SK-N-SH (cell line): ENCODE results near the gene UBTD1. TPM values are rescaled to one million over a fixed set of nuclear protein-coding genes. Genes with fewer than 3 reads are reported as not detected.

Experiments
- CTCF ChIA-PET: fragments of 300-600, 350-600 bp; formaldehyde crosslinking; extraction: SDS; loops from one replicate; lab custom pipeline; 2021; lab: Yijun Ruan, JAX
- POLR2A ChIA-PET: fragments of 350-600 bp; sonication (Branson Sonifier 250); formaldehyde crosslinking; extraction: SDS; loops from one replicate; lab custom pipeline; 2020; ENCODE audit warnings: antibody characterized with exemption, inconsistent platforms; lab: Yijun Ruan, JAX
- DNase-seq: peaks from one replicate; pipeline ENCODE4 v3.0.0; 2012
- H2AFZ ChIP-seq: fragments of 200-600 bp; sonication (generic); 2 replicates; pipeline ENCODE4 v1.8.1; 2016; ENCODE audit warnings: antibody characterized with exemption, mild to moderate bottlenecking, low read depth
- H3F3A ChIP-seq: fragments of 200-600 bp; sonication (generic); replicated peaks from 2 replicates; pipeline ENCODE3; 2016; ENCODE audit warnings: antibody characterized with exemption, mild to moderate bottlenecking; ENCODE audit not compliant: insufficient read depth
- H3K27ac ChIP-seq, 2 experiments: fragments of 200-500 bp in 1 of 2; fragments of 200-600 bp in 1 of 2; sonication (Bioruptor generic) in 1 of 2; sonication (generic), shearing (Covaris generic) in 1 of 2; 2 replicates each; pipeline versions ENCODE4 v1.5.1 to v1.6.1; 2014 to 2016; ENCODE audit warnings: low read depth in 2 of 2, inconsistent platforms in 1 of 2, low read length in 1 of 2, mild to moderate bottlenecking in 1 of 2, mixed read lengths in 1 of 2
- H3K27me3 ChIP-seq: fragments of 200-600 bp; sonication (generic), shearing (Covaris generic); 2 replicates; pipeline ENCODE4 v1.6.1; 2016; ENCODE audit warnings: mixed run types; ENCODE audit not compliant: insufficient read depth
- H3K36me3 ChIP-seq, 2 experiments: fragments of 200-500 bp in 1 of 2; fragments of 200-600 bp in 1 of 2; sonication (Bioruptor generic) in 1 of 2; sonication (generic) in 1 of 2; replicated peaks in 1 of 2; 2 replicates each; pipeline versions ENCODE3 to v1.5.1; 2014 to 2016; ENCODE audit warnings: low read length in 1 of 2, mild to moderate bottlenecking in 1 of 2; ENCODE audit not compliant: insufficient read depth in 2 of 2, control insufficient read depth in 1 of 2
- H3K4me1 ChIP-seq, 2 experiments: fragments of 200-500 bp in 1 of 2; fragments of 200-600 bp in 1 of 2; sonication (Bioruptor generic) in 1 of 2; sonication (generic), shearing (Covaris generic) in 1 of 2; 2 replicates each; pipeline versions ENCODE4 v1.5.1 to v1.6.1; 2014 to 2016; ENCODE audit warnings: low read depth in 1 of 2, low read length in 1 of 2, mixed run types in 1 of 2; ENCODE audit not compliant: insufficient read depth in 2 of 2, control insufficient read depth in 1 of 2
- H3K4me2 ChIP-seq: fragments of 200-600 bp; sonication (generic), shearing (Covaris generic); 2 replicates; pipeline ENCODE4 v1.6.1; 2017; ENCODE audit warnings: mixed run types
- H3K4me3 ChIP-seq, 2 experiments: fragments of 200-500 bp in 1 of 2; fragments of 200-600 bp in 1 of 2; sonication (Bioruptor generic) in 1 of 2; sonication (generic), shearing (Covaris generic) in 1 of 2; 2 replicates each; pipeline versions ENCODE4 v1.5.1 to v1.8.1; 2014 to 2016; ENCODE audit warnings: low read depth in 2 of 2, inconsistent platforms in 1 of 2, low read length in 1 of 2, mild to moderate bottlenecking in 1 of 2, mixed read lengths in 1 of 2, moderate library complexity in 1 of 2
- H3K79me2 ChIP-seq: fragments of 200-600 bp; sonication (generic); 2 replicates; pipeline ENCODE4 v1.8.1; 2017; ENCODE audit warnings: mild to moderate bottlenecking; ENCODE audit not compliant: insufficient read depth
- H3K9ac ChIP-seq: fragments of 200-600 bp; sonication (generic); 2 replicates; pipeline ENCODE4 v1.6.1; 2017; ENCODE audit warnings: mixed run types
- H3K9me2 ChIP-seq: fragments of 200-600 bp; sonication (generic); 2 replicates; pipeline ENCODE4 v1.6.1; 2017; ENCODE audit warnings: mixed run types
- H3K9me3 ChIP-seq: fragments of 200-600 bp; sonication (generic); 2 replicates; pipeline ENCODE4 v1.6.1; 2017; ENCODE audit warnings: mixed run types, mild to moderate bottlenecking, moderate library complexity
- H4K20me1 ChIP-seq: fragments of 200-600 bp; sonication (generic); 2 replicates; pipeline ENCODE4 v1.6.1; 2017; ENCODE audit warnings: mild to moderate bottlenecking, mixed run types; ENCODE audit not compliant: insufficient read depth
- CTCF ChIP-seq: fragments of 200-600 bp; sonication (generic); IDR thresholded peaks from 2 replicates; pipeline ENCODE4 v1.6.1; 2017; ENCODE audit warnings: antibody characterized with exemption, mild to moderate bottlenecking, moderate library complexity
- PBX3 ChIP-seq: IDR thresholded peaks from 2 replicates; pipeline ENCODE4; 2012
- RXRA ChIP-seq: IDR thresholded peaks from 2 replicates; pipeline ENCODE4 v1.4.0; 2012; ENCODE audit warnings: low read depth, mild to moderate bottlenecking, borderline replicate concordance
- TCF12 ChIP-seq: IDR thresholded peaks from 2 replicates; pipeline ENCODE4 v1.4.0; 2012
- YY1 ChIP-seq: IDR thresholded peaks from 2 replicates; pipeline ENCODE4 v1.4.0; 2012; ENCODE audit warnings: low read depth, mild to moderate bottlenecking
- WGBS: methylation state at CpG from one replicate; pipeline ENCODE4 v1.1.6; 2017; ENCODE audit warnings: low lambda C conversion rate; 5-methylcytosine and 5-hydroxymethylcytosine counted together
- polyA plus RNA-seq, 3 experiments: library from polyadenylated mRNA; depleted of rRNA; stranded (reverse); fragments of >200 nt; gene quantifications; 2 replicates each; pipeline ENCODE4 v1.2.3, GENCODE V29; 2012

The UBTD1 gene
- polyA plus RNA-seq, 1 of the 3 experiments (the other 2 are of a cell fraction): 38.8 TPM

GRCh38 chr10:97618733-97619132 lies 120.0 kb downstream of the UBTD1 start:
- no peak for DNase-seq
- ChIA-PET POLR2A (no interaction called here), CTCF (interaction anchor here (0.7 to 1.2 kb wide), 2 partner anchors 9 to 28 kb away, joined by 3 to 5 read pairs; no protein-coding TSS in a partner anchor)
- Histone ChIP-seq H3K4me3 (no peak overlapping the region), H4K20me1 (no peaks in the 10 kb centered on the region), H3K27ac (no peak overlapping the region), H2AFZ (no peak overlapping the region), H3K4me2 (no peak overlapping the region), H3K9ac (no peak overlapping the region), H3K36me3 (no peaks in the 10 kb centered on the region), H3K4me1 (no peaks in the 10 kb centered on the region; a peak in 1 of 4 replicates), H3K9me3 (no peaks in the 10 kb centered on the region), H3K27me3 (no peaks in the 10 kb centered on the region), H3F3A (no peaks in the 10 kb centered on the region), H3K79me2 (no peaks in the 10 kb centered on the region), H3K9me2 (no peaks in the 10 kb centered on the region)
- 86% methylated on average over 4 of the region's 4 CpGs for WGBS
- no peak for TF ChIP-seq RXRA
- no peak for TF ChIP-seq CTCF
- TF ChIP-seq PBX3: no peak
- no peak for TF ChIP-seq YY1
- TF ChIP-seq TCF12: no peak

Other genes with a start within 250 kb of the UBTD1 start
- gene ARHGAP19, start 206.3 kb upstream of the UBTD1 start, polyA plus RNA-seq (2012; rRNA removed): 3.8 and 4.5 TPM in 2 replicates
- 1.3 and 1.8 TPM in 2 replicates for gene FRAT1, start 179.7 kb upstream of the UBTD1 start, polyA plus RNA-seq (2012; rRNA removed)
- 2.3 and 2.4 TPM in 2 replicates for gene FRAT2, start 164.2 kb upstream of the UBTD1 start, polyA plus RNA-seq (2012; rRNA removed)
- 40.9 and 46.4 TPM in 2 replicates for gene RRP12, start 97.6 kb upstream of the UBTD1 start, polyA plus RNA-seq (2012; rRNA removed)
- 398 and 419 TPM in 2 replicates for gene PGAM1, start 72.7 kb upstream of the UBTD1 start, polyA plus RNA-seq (2012; rRNA removed)
- gene EXOSC1, start 52.9 kb upstream of the UBTD1 start, polyA plus RNA-seq (2012; rRNA removed): 49.0 and 50.0 TPM in 2 replicates
- 71.5 and 84.2 TPM in 2 replicates for gene ZDHHC16, start 52.7 kb upstream of the UBTD1 start, polyA plus RNA-seq (2012; rRNA removed)
- gene MMS19, start 502 bp upstream of the UBTD1 start, polyA plus RNA-seq (2012; rRNA removed): 56.9 and 83.9 TPM in 2 replicates
- gene ANKRD2, start 73.9 kb downstream of the UBTD1 start, polyA plus RNA-seq (2012; rRNA removed): 0.72 and 0.99 TPM in 2 replicates
- 2.9 and 4.8 TPM in 2 replicates for gene HOGA1, start 85.5 kb downstream of the UBTD1 start, polyA plus RNA-seq (2012; rRNA removed)
- gene C10orf62, start 90.8 kb downstream of the UBTD1 start, polyA plus RNA-seq (2012; rRNA removed): 0.07 and 0.19 TPM in 2 replicates
- gene MORN4, start 134.6 kb downstream of the UBTD1 start, polyA plus RNA-seq (2012; rRNA removed): 31.4 and 31.7 TPM in 2 replicates
- 23.8 and 31.4 TPM in 2 replicates for gene PI4K2A, start 141.7 kb downstream of the UBTD1 start, polyA plus RNA-seq (2012; rRNA removed)
- gene AVPI1, start 188.3 kb downstream of the UBTD1 start, polyA plus RNA-seq (2012; rRNA removed): 6.3 and 7.0 TPM in 2 replicates
- 53.0 and 53.8 TPM in 2 replicates for gene MARVELD1, start 214.8 kb downstream of the UBTD1 start, polyA plus RNA-seq (2012; rRNA removed)
- gene ZFYVE27, start 238.2 kb downstream of the UBTD1 start, polyA plus RNA-seq (2012; rRNA removed): 30.5 and 44.3 TPM in 2 replicates